Activated naive CD4-positive, alpha-beta T cell treated with anti-CD3 and anti-CD28 coated beads, Interleukin-2, amount 10 ng/mL, durations not matched to agents 5 hours and 36 hours (primary cell): Measurements from ENCODE around the gene TRPT1. TPM values are rescaled to one million over a fixed set of nuclear protein-coding genes. Genes with fewer than 3 reads are reported as not detected.

Experiments used
- total RNA-seq, 2 experiments: library from RNA; stranded (reverse); gene quantifications; one replicate each; pipeline ENCODE4 v1.2.3, GENCODE V29; 2021

The TRPT1 gene
- total RNA-seq, result 10 to 100 TPM; 30.8 to 36.4 TPM

GRCh38 chr11:64225608-64226506 is at the start of gene TRPT1, which contains the start of gene NUDT22:
Gene TRPT1, minus strand, starts transcription at chr11:64226186. Its CDS starts 326 bp downstream, at chr11:64225860.
Gene NUDT22, plus strand, starts transcription at chr11:64226274. Its CDS starts 379 bp downstream, at chr11:64226653.

GRCh38 chr11:64251016-64251752 is 25.2 kb upstream of the TRPT1 start, which contains the start of gene PLCB3:
Gene PLCB3, plus strand, starts transcription at chr11:64251530. Its CDS starts 120 bp downstream, at chr11:64251650.

GRCh38 chr11:64246871-64247728 is 21.1 kb upstream of the TRPT1 start, which contains the start of gene PPP1R14B:
Gene PPP1R14B, minus strand, starts transcription at chr11:64246943. Its CDS starts 270 bp downstream, at chr11:64246673.

GRCh38 chr11:64240435-64241240 is 14.7 kb upstream of the TRPT1 start, which contains the start of gene FKBP2:
Gene FKBP2, plus strand, starts transcription at chr11:64241095. Its CDS starts 1,293 bp downstream, at chr11:64242388.

GRCh38 chr11:64233913-64234586 is 8.1 kb upstream of the TRPT1 start, which contains the start of gene VEGFB:
Gene VEGFB, plus strand, starts transcription at chr11:64234584. Its CDS starts 250 bp downstream, at chr11:64234834.

GRCh38 chr11:64230171-64230984 is 4.4 kb upstream of the TRPT1 start, which contains the start of gene DNAJC4:
Gene DNAJC4, plus strand, starts transcription at chr11:64230548. Its CDS starts 307 bp downstream, at chr11:64230855.

GRCh38 chr11:64206457-64207255 is 19.3 kb downstream of the TRPT1 start, which contains the start of gene FERMT3:
Gene FERMT3, plus strand, starts transcription at chr11:64206721. Its CDS starts 644 bp downstream, at chr11:64207365.

GRCh38 chr11:64185693-64186491 is 40.1 kb downstream of the TRPT1 start, which contains the start of gene STIP1:
Gene STIP1, plus strand, starts transcription at chr11:64186171. Its CDS starts 91 bp downstream, at chr11:64186262.

Other genes starting within 250 kb of the TRPT1 start
- gene OTUB1, start 239.7 kb downstream of the TRPT1 start, total RNA-seq, result 10 to 100 TPM; 80.0 to 80.1 TPM
- not detected for gene FLRT1, start 190.3 kb downstream of the TRPT1 start, total RNA-seq
- 10 to 100 TPM; 14.2 TPM for gene MACROD1, start 60.1 kb downstream of the TRPT1 start, total RNA-seq
- gene STIP1, start 40.0 kb downstream of the TRPT1 start, total RNA-seq, result 100 to 1,000 TPM; 181 to 183 TPM
- gene FERMT3, start 19.5 kb downstream of the TRPT1 start, total RNA-seq, result 100 to 1,000 TPM; 203 to 209 TPM
- gene NUDT22, start 88 bp upstream of the TRPT1 start, total RNA-seq, result 10 to 100 TPM; 76.7 to 80.2 TPM
- 10 to 100 TPM; 43.9 to 44.9 TPM for gene DNAJC4, start 4.4 kb upstream of the TRPT1 start, total RNA-seq
- 10 to 100 TPM; 81.2 to 88.6 TPM for gene VEGFB, start 8.4 kb upstream of the TRPT1 start, total RNA-seq
- 10 to 100 TPM; 28.4 to 28.8 TPM for gene FKBP2, start 14.9 kb upstream of the TRPT1 start, total RNA-seq
- 10 to 100 TPM; 93.0 to 98.0 TPM for gene PPP1R14B, start 20.8 kb upstream of the TRPT1 start, total RNA-seq
- gene PLCB3, start 25.3 kb upstream of the TRPT1 start, total RNA-seq, result 10 to 100 TPM; 11.4 to 11.9 TPM
- 10 to 100 TPM; 33.1 to 33.7 TPM for gene BAD, start 58.5 kb upstream of the TRPT1 start, total RNA-seq
- 10 to 100 TPM; 26.2 to 26.7 TPM for gene GPR137, start 59.7 kb upstream of the TRPT1 start, total RNA-seq
- not detected for gene KCNK4, start 65.1 kb upstream of the TRPT1 start, total RNA-seq
- gene CATSPERZ, start 74.2 kb upstream of the TRPT1 start, total RNA-seq, result not detected
- 10 to 100 TPM; 34.1 to 37.7 TPM for gene ESRRA, start 79.3 kb upstream of the TRPT1 start, total RNA-seq
- 100 to 1,000 TPM; 156 to 165 TPM for gene TRMT112, start 91.4 kb upstream of the TRPT1 start, total RNA-seq
- 100 to 1,000 TPM; 110 to 116 TPM for gene PRDX5, start 91.9 kb upstream of the TRPT1 start, total RNA-seq
- gene CCDC88B, start 114.0 kb upstream of the TRPT1 start, total RNA-seq, result 100 to 1,000 TPM; 115 to 126 TPM
- gene RPS6KA4, start 133.0 kb upstream of the TRPT1 start, total RNA-seq, result 10 to 100 TPM; 31.8 to 35.0 TPM